Measurements from ENCODE around the gene CYB5RL. TPM values are rescaled to one million over a fixed set of nuclear protein-coding genes. Genes with fewer than 3 reads are reported as not detected.
"Not testable (repeated sequence)": the region's sequence is repeated elsewhere in the genome, so short reads cannot be mapped to it uniquely, and the experiment has no call there.

Gene CYB5RL
- total RNA-seq, 2 donors from 2014 or later = 4.4 to 7.2 TPM

- no peak for ATAC-seq
- no peak for DNase-seq
- intact Hi-C loops (cut with DNase I) = no loop called here
Measured at GRCh38 chr1:54168206-54168965, 31.4 kb downstream of the CYB5RL start.

DNA sequence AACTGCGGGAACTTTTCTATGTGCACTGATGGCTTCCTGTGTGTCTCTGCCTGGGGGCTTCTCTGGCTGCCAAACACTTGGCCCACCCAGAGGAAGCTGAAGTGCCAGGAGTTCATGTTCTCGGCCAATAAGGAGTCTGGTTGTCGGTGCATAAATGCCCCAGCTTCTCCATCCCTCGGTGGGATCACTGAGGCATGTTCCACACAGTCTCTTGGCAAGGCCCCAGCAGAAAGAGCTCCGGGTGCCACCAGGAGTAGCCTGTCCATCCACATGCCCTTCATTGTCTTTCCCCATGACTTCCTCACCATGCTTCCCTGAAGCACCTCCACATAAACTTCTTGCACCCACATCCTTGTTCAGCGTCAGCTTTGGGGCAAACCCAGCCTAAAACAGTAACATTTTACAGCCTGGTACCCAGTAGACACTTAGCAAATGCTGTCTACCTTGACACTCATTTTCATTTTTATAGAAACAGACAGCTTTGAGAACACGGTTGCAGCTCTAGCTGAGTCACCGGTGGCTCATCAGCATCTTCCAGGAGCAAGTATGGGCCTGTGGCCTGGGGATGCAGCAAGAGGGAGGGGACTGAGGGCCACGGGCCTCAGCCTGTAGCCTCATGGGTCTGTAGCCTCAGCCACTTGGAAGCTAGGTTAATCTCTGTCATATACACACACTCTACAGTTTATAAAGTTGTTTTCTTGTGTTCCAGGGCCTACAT is 32.2 kb downstream of the CYB5RL start:
- DNase-seq (no peak), ATAC-seq (no peak)
- intact Hi-C loops (cut with DNase I) = no loop called here

DNA sequence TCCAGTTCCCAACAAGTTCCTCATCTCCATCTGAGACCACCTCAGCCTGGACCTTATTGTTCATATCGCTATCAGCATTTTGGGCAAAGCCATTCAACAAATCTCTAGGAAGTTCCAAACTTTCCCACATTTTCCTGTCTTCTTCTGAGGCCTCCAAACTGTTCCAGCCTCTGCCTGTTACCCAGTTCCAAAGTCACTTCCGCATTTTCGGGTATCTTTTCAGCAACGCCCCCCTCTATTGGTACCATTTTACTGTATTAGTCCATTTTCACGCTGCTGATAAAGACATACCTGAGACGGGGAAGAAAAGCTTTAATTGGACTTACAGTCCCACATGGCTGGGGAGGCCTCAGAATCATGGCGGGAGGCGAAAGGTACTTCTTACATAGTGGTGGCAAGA is 33.5 kb downstream of the CYB5RL start:
- DNase-seq; intact Hi-C loops (cut with DNase I); ATAC-seq: not testable (repeated sequence)

GRCh38 chr1:54165146-54165545 is 34.7 kb downstream of the CYB5RL start:
- intact Hi-C loops (cut with DNase I) = no loop called here
- DNase-seq (no peak), ATAC-seq (no peak)

DNA sequence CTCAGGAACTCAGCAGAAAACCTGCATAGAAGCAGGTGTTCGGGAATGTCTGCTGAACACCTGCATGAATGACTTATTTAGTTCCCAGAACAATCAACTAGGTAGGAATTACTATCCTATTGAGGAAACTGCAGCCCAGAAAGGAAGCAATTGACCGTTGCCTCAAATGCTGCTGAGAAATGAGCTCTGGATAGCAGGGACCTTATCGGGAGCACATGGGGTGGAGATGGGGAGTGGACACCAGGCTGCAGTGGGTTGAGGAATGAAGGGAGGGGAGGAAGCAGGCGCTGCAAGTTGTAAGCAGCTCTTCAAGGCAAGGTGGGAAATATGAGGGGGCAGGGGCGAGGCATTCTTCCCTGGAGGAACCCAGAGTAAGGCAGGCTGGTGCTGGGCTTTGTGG is 36.3 kb downstream of the CYB5RL start:
- DNase-seq = no peak

DNA sequence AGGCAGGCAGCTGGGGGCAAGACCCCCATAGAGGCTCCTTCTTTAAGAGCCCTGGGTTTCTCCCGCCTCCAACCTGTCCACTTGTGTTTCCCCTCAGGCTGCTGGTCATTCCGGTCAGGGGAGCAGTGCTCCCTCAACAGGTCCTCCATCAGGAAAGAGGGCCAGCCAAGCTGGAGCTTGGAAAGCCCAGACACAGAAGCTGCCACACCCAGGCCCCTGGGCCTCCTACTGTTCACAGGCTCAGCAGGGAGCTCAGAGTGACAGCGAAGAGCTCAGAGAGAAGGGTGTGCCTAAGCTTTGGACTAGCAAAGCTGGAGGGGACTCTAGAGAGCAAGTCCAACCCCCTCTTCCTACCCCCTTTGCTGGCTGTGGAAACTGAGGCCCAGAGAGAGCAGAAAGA is 36.8 kb downstream of the CYB5RL start:
- intact Hi-C loops (cut with DNase I) = no loop called here
- ATAC-seq (no peak), DNase-seq (no peak)

More for the DNA sequence above, 36.3 kb downstream of the CYB5RL start:
- intact Hi-C loops (cut with DNase I) = no loop called here
- ATAC-seq = no peak

DNA sequence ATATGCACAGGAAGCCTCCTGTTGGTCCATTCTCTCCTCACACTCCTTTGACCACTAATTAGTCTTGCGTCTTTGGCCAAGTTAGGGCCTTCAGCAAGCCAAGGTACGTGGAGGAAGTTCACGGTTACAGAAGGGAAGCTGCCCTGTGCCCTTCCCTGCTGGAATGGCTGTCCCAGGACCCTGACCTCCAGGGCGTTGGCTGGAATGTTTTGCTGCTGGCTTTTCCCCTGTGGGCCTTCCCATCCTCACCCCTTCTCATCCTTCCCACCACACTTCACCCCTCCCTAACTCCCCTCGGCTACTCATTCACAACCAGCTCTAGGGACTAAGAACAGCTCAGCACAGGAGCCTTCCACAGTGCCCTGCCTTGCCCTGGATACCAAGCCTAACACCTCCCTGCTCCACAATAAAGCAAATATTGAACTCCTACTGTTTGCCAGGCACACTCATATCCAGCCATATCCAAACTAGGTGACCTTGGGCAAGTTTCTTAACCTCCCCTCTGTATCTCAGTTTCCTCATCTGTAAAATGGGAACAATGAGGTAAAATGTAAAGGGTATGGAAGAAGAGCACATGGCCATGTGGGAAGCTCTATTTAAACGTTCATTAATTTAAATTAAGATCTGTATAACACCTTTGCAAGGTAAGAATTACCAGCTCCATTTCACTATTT is 38.2 kb downstream of the CYB5RL start:
- intact Hi-C loops (cut with DNase I) = no loop called here
- ATAC-seq = no peak
- no peak for DNase-seq

DNA sequence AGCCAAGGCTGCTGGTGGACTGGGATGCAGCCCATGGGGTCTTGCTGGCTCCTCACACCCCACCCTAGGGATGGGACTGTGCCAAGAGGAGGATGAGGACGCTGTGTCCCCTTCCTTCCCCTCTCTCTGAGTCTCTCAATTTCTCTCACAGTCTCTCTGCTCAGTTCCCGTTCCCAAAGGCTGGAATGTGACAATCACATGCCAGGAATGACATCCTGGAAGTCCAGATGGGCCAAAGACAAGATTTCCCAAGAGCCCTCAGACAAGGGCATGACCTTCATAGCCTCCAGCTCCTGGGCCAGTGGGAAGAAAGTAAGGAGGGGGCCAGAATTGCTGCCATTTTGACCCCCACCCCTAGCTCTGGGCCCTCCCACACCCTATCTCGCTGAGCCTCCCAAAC is 39.5 kb downstream of the CYB5RL start:
- intact Hi-C loops (cut with DNase I) = no loop called here
- ATAC-seq = no peak

GRCh38 chr1:54159733-54160316 is 40.0 kb downstream of the CYB5RL start:
- intact Hi-C loops (cut with DNase I) = no loop called here
- DNase-seq (no peak), ATAC-seq (no peak)

More for the DNA sequence above, 39.5 kb downstream of the CYB5RL start:
- no peak for DNase-seq

- intact Hi-C loops (cut with DNase I) = no loop called here
Measured at GRCh38 chr1:54158071-54158470, 41.8 kb downstream of the CYB5RL start.

GRCh38 chr1:54157401-54157800 is 42.4 kb downstream of the CYB5RL start:
- DNase-seq (no peak), ATAC-seq (no peak)
- intact Hi-C loops (cut with DNase I) = no loop called here

More at GRCh38 chr1:54158071-54158470, 41.8 kb downstream of the CYB5RL start:
- no peak for DNase-seq
- ATAC-seq = no peak

- DNase-seq = no peak
- intact Hi-C loops (cut with DNase I) = no loop called here
Measured at GRCh38 chr1:54156986-54157385, 42.8 kb downstream of the CYB5RL start.

DNA sequence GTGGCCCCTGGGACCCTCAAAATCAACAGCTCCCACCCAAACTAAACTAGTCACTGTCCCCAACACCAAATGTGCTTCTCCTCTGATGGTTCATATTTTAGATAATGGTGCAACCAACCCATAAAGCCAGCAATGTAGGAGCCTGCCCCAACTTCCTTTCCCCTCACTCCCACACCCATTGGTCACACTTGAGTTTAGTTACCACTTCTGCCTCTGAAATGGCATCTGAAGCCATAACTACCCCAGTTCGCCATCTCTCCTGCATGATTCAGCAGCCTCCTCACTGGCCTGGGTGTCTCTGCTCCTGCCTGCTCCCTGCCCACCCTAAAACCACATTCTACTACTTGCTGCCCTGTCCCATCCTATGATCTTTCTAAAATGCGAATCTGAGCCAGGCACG is 43.6 kb downstream of the CYB5RL start:
- DNase-seq = no peak
- intact Hi-C loops (cut with DNase I) = no loop called here
- ATAC-seq = no peak

More at GRCh38 chr1:54156986-54157385, 42.8 kb downstream of the CYB5RL start:
- ATAC-seq = no peak

GRCh38 chr1:54153535-54154439 is 46.0 kb downstream of the CYB5RL start:
- intact Hi-C loops (cut with DNase I) = no loop called here
- DNase-seq = peak; percentile 58

GRCh38 chr1:54152696-54153095 is 47.1 kb downstream of the CYB5RL start, which contains the start of gene CDCP2:
Gene CDCP2 (minus strand): TSS chr1:54153000. CDS start chr1:54152922, 78 bp downstream.
- intact Hi-C loops (cut with DNase I) = no loop called here
- ATAC-seq (no peak), DNase-seq (no peak)

More at GRCh38 chr1:54153535-54154439, 46.0 kb downstream of the CYB5RL start:
- peak; percentile 88 to 96 for ATAC-seq

DNA sequence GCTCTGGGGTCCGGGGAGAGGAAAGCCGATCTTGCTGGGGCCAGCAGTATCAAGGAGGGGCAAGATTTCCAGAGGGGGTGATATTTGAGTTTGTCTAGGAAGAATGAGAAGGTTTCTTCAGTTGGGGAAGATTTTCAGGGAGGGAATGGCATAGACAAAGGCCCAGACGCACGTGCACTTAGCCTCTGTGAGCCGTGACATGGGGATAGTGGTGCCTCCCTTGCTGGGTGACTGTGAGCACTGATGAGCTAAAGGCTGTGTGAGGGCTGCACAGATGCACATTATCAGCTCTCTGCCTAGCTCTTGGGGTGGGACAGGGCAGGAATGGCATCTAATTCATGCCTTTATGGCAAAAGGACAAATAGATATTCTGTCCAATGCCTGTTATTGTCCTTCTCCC is 48.8 kb downstream of the CYB5RL start:
- no peak for DNase-seq
- intact Hi-C loops (cut with DNase I) = no loop called here
- no peak for ATAC-seq
